Activated CD4-positive, alpha-beta T cell treated with anti-CD3 and anti-CD28 coated beads, Interleukin-10, Interleukin-2, amounts not matched to agents 100 ng/mL and 50 ng/mL, durations not matched to agents 16 hours and 8 hours (primary cell): ENCODE measurements around the gene ATG14.
"Not testable (repeated sequence)": the region's sequence is repeated elsewhere in the genome, so short reads cannot be mapped to it uniquely, and the experiment has no call there.

Experiments
- DNase-seq: peaks from one replicate; pipeline ENCODE4 v3.0.0-alpha.2; 2020

Gene ATG14

DNA sequence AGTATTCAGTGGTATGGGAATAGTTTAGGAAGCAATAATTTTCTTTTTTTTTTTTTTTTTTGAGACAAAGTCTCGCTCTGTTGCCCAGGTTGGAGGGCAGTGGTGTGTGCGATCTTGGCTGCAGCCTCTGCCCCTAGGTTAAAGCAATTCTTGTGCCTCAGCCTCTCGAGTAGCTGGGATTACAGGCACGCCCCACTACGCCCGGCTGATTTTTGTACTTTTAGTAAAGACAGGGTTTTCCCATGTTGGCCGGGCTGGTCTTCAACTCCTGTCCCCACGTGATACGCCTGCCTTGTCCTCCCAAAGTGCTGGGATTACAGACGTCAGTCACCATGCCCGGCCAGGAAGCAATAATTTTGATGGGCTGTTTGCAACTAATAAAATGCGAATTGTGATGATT, 62.1 kb downstream of the ATG14 start:
- no peak for DNase-seq

DNA sequence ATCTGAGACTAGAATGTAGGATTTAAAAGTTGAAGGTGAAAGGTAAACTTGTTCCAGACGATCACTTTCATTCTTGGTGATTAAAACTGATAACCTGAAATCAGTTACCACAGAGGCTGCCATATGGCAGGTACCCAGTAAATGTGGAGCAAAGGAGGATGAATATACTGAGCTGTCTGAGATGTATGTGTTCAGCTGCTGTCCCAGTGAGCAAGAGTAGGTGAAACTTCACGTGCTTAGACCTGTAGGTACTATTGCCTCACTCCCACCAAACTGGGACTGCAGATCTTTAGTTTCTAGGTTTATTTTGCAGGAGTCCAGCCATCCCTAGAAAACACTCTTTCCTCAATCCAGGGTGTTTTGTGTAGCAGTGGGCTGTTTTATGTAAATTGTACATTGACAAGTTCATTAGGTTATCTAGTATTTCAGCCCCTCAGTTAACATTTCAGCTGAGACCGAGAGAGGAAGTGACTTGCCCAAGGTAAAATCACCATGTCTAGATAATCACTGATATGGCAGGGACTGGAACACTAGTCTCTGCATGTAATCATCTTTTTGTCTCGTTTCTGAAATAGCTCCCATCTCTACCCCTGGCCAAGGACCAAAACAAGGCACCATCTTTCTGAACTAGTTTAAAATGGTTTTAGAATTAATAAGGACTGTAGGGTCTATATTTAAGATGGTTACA, 62.7 kb downstream of the ATG14 start:
- peak; percentile 32 for DNase-seq

DNA sequence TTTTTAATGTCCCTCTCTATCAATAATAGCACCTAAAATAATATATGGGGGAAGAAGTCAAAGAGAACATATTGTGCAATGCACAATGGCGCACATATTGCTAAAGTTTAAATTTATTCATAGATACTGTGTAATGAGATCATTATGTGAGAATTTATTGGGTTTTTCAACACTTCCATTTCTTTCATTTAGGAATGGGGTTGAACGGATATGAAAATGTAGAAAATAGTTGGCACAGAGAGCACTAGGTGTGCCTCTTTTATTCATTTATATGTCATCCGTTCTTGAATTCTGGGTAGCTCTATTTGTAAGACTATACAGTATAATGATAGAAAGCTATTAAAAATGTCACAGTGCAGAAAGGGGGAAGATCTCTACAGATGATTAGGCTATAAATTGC, 63.9 kb downstream of the ATG14 start:
- DNase-seq = no peak

DNA sequence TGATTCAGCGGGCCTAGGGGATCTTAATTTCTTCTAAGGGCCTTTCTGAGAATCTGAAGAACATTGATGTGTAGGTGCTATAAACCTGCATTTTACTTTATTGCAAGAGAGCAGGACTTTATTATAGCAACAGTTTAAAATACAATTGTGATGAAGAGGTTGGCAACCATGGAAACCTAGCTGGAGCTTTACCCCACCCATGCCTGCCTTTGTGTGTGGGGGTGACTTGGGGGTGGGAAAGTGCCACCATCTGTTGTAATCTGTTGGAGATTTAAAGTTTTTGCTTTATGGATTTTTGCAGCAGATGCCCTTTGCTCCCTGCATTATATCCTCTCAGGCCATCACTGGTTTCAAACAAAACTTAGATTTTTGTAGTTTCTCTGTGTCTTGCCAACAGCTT, 64.6 kb downstream of the ATG14 start:
- no peak for DNase-seq

DNA sequence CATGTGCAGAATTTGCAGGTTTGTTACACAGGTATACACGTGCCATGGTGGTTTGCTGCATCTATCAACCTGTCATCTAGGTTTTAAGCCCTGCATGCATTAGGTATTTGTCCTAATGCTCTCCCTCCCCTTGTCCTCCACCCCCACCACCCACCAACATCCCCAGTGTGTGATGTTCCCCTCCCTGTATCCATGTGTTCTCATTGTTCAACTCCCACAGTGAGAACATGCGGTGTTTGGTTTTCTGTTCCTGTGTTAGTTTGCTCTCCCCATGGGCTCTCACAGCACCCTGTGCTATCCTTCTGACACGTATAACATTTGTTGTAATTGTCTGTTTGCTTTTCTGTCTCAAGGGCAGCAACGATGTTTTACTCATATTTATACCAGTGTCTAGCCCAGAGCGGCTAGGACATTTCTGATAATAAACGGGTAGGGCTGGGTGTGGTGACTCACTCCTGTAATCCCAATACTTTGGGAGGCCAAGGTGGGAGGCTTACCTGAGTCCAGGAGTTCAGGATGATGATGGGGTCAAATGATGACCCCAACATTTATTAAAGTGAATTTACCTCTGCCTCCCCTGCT, 67.0 kb downstream of the ATG14 start:
- not testable (repeated sequence) for DNase-seq

DNA sequence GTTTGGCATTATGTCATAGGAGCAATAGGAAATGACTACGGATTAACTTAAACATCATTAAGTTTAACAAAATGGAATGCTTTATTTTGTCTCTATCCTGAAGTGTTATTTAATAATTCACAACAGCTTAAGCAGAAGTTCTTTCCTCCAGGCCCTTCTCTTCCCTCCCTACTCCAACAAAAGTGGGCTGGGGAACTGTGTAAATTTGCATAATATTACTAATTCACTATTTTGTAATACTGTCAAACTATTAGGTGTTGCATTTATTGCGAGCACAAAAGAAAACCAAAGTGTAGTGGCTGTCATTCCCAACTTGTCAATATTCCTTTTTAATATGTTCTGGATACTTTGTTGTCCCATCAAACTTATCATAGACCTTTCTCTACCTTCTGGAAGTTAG, 69.8 kb downstream of the ATG14 start:
- DNase-seq = no peak

DNA sequence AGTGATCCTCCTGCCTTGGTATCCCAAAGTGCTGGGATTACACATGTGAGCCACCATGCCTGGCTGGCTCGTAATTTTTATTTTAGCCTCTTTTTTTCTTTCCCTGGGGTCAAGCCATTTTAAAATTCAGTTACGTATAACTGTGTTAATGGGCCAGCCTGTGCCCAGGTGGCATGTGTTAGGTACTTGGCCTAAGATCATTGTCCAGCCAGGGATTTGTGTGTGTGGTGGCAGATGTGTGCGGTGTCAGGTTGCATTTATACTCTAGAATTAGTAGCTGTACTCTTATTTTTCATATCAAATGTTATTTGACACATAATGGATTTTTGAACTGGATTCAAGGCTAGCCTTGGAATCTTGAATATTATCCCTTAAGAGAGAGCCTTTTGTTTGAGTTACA, 71.1 kb downstream of the ATG14 start:
- DNase-seq = no peak

DNA sequence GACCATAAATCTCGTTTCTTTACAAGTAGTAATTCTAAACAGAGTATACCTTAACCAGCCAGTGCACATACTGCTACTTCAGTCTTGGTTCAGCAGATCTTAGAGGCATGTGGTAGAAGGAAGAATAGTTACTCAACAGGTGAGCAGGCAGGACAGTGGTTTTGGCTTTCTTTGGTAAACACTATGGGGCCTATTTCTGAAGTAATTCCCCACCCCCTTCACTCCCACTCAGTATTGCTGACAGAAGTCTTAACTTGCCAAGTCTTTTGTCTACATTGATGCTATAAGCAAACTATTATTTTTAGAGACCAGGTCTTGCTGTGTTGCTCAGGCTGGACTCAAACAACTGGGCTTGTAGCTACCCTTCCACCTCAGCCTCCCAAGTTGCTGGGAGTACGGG, 71.9 kb downstream of the ATG14 start:
- DNase-seq = peak; percentile 60

DNA sequence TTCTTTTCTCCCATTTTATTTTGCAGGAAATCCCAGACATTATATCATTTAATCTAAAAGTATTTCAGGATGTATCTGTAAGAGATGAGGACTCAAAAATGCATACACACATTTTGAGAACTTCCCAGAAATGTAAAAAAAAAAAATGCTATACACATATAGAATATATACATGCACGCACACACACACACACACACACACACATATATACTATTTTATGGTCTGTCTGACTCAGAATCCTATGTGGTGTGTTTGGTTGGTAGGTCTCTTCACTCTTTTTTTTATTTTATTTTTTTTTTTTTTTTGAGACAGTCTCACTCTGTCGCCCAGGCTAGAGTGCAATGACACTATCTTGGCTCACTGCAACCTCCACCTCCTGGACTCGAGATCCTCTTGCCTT, 74.9 kb downstream of the ATG14 start:
- DNase-seq = no peak

DNA sequence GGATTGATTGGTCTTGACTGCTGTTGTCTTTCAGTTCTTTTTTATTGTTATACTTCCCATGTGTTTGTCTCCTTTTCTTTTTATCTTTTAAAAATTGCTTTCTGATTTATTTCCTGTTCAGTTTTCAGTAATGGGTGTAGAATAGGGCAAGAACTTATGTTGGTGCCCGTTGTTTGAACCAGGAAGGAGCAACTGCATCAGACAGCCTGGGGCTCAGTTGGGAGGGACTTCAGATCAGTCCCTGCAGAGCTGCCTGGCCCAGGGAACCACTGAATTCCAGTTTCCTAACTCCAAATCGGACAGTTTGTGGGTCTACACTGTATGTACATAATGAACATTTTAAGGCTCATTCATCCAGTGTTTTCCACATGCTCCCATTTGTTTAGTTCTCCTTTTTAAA, 75.5 kb downstream of the ATG14 start:
- peak; percentile 34 for DNase-seq

DNA sequence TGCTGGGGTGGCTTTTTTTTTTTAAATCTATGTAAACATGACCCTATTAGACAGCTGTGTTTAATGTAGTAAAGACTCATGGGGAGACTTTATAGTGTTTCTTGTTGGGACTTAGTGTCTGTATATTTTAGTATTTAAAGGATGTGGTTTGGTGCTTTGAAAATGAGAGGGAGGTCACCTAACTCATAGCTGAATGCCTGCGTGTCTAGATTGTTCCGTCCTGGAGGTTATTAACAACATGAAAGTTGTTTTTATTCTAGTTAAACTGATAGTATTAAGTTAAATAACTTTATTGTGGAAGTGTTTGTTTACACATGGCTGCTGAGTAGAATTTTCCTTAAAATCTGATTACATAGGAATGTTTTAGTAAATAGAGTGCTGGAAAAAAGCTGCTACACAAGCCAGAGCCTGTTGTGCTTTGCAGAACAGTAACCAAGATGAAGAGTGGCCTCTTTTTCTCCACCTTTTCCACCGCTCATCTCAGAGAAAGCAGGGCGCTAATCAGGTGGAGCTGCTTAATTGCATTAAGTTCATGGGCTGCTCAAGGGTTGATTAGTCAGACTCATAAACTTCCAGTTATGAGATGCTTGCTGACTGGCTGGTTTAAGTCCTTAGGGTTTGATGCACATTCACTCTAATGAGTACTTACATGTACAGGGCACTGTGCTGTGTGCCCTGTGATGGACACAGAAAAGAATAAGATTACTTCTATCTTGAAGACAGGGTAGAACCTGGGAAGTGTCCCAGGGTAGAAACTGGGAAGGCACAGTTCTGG, 77.7 kb downstream of the ATG14 start:
- DNase-seq = peak; percentile 52

DNA sequence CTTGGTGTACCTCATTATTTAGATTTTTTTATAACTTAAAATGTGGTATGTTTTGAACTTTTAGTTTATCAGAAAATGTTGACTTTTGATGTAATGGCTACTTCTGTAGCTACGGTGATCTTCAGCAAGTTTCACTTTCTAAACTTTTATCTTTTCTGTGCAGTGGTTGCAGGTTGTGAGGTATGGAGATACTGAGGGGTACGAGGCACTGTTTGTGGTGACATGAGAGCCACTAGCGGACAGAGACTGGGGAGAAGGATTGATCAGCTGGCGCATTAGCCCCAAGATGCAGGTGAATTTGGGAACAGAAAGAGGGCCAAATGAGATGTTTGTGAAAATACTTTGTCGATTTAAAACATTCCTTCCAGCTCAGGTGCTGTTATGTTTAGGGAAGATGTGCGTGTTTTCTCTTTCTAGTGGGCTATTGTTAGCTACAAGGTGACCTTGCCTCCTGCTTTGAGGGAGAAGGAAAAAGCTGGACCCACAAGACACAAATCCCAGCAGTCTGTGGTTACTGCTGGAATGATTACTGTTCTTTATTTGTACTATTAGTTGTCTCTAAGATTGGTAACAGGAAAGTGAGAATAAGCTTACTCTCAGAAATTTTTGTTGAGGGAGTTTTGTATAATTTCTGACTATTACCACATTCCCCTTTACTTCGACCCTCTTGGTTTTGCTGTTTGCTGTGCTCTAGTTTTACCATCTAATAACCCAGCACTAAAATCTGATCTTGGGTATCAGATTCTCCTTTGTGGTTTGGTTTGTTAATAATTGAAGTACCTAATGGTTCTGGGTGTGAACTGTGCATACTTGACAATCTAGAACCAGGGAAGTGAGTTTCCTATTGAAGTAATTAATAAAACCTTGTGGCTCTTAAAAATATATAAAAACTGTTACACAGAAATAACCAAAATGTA, 78.7 kb downstream of the ATG14 start:
- peak; percentile 60 for DNase-seq

DNA sequence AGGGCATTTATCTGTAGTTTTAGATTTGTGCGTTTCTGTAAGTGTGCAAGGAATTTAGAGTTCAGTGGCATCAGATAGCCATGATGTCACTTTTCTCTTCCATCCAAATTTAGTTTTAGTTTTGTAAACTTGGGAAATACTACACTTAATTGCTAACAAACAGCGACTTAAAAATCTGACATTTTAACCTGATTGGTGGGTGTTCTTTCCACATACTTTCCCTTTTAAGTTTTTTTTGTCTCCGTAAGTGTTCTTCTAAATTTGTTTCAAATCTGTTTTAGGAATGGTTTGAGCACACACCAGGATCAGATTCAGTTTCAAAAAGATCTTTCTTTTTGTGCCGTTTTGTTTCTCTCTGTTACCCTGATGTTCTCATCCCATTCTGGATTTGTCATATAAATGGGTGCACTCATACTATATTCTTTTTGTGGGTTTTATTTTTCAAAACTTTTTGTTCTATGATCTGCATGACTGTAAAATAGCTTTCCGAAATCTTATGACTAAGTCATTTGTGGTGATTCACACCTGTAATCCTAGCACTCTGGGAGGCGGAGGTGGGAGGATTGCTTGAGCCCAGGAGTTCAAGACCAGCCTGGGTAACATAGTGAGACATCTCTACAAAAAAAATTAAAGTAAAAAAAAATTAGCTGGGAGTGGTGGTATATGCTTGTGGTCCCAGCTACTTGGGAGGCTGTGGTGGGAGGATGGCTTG, 81.5 kb downstream of the ATG14 start:
- peak; percentile 83 for DNase-seq

DNA sequence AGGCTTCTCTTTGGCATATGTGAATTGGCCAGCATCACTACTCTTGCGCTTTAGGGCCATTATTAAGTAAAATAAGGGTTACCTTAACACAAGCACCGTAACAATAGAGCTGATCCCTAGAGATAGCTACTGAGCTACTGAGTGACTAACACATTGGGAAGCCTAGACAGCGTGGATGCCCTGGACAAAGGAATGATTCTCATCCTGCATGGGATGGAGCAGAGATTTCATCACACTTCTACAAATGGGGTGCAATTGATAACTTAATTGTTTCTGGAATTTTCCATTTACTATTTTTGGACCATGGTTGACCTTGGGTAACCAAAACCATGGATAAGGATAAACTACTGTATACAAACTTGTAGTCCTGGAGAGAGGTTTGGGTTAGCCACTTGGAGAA, 83.3 kb downstream of the ATG14 start:
- DNase-seq = no peak

DNA sequence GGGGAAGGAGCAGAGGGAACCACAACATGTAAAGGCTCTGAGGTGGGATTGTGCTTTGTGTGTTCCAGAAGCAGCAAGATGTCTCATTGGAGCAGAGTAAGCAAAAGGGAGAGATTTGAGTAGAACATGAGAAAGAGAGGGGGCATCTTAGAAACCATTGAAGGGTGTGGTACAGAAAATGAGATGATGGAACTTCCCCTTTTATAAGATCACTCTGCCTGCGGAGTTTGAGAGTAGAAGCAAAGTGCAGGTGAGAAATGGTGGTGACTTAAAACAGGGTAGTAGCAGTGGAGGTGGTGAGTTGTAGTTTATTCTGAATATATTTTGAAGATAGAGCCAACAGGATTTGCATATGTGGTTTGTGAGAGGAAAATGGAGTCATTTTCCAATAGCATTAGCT, 84.5 kb downstream of the ATG14 start:
- peak; percentile 51 for DNase-seq

DNA sequence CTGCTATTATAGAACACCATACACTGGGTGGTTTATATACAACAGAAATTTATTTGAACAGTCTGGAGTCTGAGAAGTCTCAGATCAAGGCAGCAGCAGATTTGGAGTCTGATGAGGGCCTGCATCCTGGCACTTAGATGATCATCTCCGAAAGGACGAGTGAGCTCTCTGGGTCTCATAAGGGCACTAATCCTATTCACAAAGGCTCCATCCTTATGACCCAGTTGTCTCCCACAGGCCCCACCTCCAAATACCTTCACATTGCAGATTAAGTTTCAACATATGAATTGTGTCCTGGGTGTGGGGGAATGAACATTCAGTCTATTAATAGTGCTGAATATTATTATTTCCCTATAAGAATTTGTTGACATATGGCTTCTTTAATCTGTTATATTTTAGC, 86.8 kb downstream of the ATG14 start:
- DNase-seq = no peak

DNA sequence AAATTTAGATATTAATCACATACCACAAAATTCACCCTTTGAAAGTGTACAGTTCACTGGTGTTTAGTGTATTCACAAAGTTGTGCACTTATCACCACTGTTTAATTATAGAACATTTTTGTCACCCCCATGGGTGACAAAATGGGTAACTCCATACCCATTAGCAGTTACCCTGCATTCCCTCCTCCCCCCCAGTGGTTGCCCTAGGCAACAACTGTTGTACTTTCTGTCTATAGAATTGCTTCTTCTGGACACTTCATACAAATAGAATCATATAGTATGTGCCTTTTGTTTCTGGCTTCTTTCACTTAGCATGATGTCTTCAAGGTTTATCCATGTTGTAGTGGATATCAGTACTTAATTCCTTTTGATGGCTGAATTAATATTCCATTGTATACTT, 87.7 kb downstream of the ATG14 start:
- no peak for DNase-seq

DNA sequence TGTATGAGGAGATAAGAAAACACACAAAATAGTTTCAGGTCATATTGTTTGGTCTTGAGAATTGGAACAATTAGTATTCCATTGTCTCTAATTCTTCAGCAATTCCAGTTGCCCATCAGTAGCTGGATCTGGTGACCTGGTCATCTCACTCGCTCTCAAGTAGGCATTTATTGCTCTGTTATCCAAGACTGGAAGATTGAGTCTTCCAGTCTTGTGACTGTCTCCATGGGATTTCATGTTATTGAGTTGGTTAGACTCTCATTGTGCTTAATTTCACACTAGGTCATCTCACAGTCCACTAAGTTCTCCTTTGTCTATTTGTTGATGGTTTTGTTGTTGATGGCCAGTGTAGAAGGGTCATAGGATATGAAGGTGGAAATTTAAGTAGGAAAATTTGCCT, 92.9 kb downstream of the ATG14 start:
- DNase-seq = no peak

DNA sequence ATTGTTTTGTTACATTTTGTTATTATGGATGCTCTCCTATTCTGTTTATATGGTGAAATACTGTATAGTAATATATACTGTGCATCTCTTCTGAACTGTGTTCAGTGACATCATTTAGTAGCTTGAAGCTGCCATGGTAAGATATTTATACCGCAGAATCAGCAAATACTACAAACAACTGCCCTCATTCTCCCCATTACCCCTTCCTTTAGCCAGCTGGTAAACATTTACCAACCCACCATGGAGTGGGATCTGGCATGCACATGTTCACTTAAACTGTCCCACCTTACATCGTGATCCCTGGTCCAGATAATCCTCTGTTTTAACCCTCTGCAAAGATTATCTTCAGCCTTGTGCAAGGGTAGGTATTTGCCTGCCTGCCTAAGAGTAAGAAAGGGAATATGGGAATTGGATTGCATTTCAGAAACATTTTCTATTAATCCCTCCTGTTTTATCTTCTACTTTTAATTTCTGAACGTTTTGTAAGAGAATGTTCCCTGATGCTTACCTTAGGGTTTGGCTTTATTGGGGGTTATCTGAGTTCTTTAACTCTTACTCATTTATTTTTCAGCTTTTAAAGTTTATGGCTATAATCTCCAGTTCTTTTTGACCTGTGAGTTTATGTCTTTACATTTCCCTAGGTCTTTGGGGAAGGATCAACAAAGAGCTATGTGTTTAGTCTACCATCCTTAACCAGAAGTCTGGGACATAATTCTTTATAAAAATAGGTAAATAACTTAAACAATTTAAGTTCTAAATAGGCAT, 93.9 kb downstream of the ATG14 start:
- no peak for DNase-seq

DNA sequence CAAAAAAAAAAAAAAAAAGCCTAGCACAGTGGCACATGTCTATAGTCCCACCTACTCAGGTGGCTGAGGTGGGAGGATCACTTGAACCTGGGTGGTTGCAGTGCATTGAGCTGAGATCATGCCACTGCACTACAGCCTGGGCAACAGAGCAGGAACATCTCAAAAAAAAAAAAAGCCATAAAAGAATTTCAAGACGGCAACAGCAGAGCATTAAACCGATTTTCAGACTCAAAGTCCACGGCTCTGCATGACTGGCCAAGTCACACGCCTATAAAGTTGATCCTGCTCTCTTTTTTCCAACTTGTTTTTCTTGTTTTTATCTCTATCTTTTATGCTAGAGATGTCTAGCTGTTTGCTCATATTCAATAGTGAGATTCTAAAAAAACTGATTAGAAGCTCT, 95.1 kb downstream of the ATG14 start:
- DNase-seq = no peak
